IMR-90 (cell line): ENCODE measurements around the gene AGBL5. TPM values are rescaled to one million over a fixed set of nuclear protein-coding genes. Genes with fewer than 3 reads are reported as not detected.

Experiments used
- ATAC-seq: fragments of 200-7000 bp; cut with Tn5 transposase; 2 replicates; pipeline ENCODE4 v1.9.1; 2020; ENCODE audit warnings: low read depth, mild to moderate bottlenecking, moderate library complexity
- BruUV-seq: library from RNA; stranded (reverse); fragments of 400-500 nt; replicated peaks from 2 replicates; lab custom pipeline; 2021; lab: Mats Ljungman, UMichigan
- CTCF ChIA-PET: fragments of 300-600 bp; formaldehyde crosslinking; extraction: SDS; loops from one replicate; lab custom pipeline; 2021; ENCODE audit warnings: antibody characterized with exemption; lab: Yijun Ruan, JAX
- POLR2A ChIA-PET: fragments of 300-600 bp; sonication (Branson Sonifier 250); formaldehyde crosslinking; loops from one replicate; lab custom pipeline; 2022; ENCODE audit warnings: antibody characterized with exemption; ENCODE audit not compliant: unreplicated experiment; lab: Charles Lee
- DNase-seq: peaks from one replicate; pipeline ENCODE4 v3.0.0; 2013
- H2AFZ ChIP-seq: replicated peaks from 2 replicates; pipeline ENCODE3; 2013; ENCODE audit warnings: low read length, mild to moderate bottlenecking; ENCODE audit not compliant: poor library complexity
- H2AK5ac ChIP-seq: 2 replicates; pipeline ENCODE4 v1.6.1; 2013; ENCODE audit warnings: low read depth, low read length, inconsistent platforms
- H2AK9ac ChIP-seq: replicated peaks from 2 replicates; pipeline ENCODE3; 2013; ENCODE audit warnings: mild to moderate bottlenecking, low read depth, low read length, moderate library complexity; ENCODE audit not compliant: poor library complexity
- H2BK120ac ChIP-seq: 2 replicates; pipeline ENCODE4 v1.6.1; 2013; ENCODE audit warnings: low read depth, low read length, inconsistent platforms
- H2BK15ac ChIP-seq: 3 replicates; pipeline ENCODE4 v1.6.1; 2013; ENCODE audit warnings: low read depth, low read length, inconsistent platforms
- H2BK20ac ChIP-seq: 2 replicates; pipeline ENCODE4 v1.6.1; 2013; ENCODE audit warnings: low read depth, mild to moderate bottlenecking, inconsistent platforms, low read length, moderate library complexity
- H2BK5ac ChIP-seq: 2 replicates; pipeline ENCODE4 v1.6.1; 2013; ENCODE audit warnings: mild to moderate bottlenecking, low read depth, low read length, inconsistent platforms; ENCODE audit not compliant: poor library complexity, severe bottlenecking
- H3K14ac ChIP-seq: replicated peaks from 2 replicates; pipeline ENCODE4 v1.6.1; 2013; ENCODE audit warnings: low read depth, low read length, inconsistent platforms
- H3K18ac ChIP-seq: 2 replicates; pipeline ENCODE4 v1.6.1; 2013; ENCODE audit warnings: low read depth, low read length, control low read depth
- H3K23ac ChIP-seq: 2 replicates; pipeline ENCODE4 v1.6.1; 2013; ENCODE audit warnings: low read depth, low read length, inconsistent platforms
- H3K27ac ChIP-seq: 2 replicates; pipeline ENCODE4 v1.5.1; 2013; ENCODE audit warnings: mild to moderate bottlenecking, control low read depth, low read length; ENCODE audit not compliant: insufficient read depth
- H3K27me3 ChIP-seq: 2 replicates; pipeline ENCODE4 v1.6.1; 2013; ENCODE audit warnings: low read length; ENCODE audit not compliant: control insufficient read depth, insufficient read depth
- H3K36me3 ChIP-seq: 2 replicates; pipeline ENCODE4 v1.6.1; 2013; ENCODE audit warnings: low read length, mixed read lengths; ENCODE audit not compliant: control insufficient read depth, insufficient read depth
- H3K4ac ChIP-seq: 2 replicates; pipeline ENCODE4 v1.6.1; 2013; ENCODE audit warnings: low read depth, low read length, inconsistent platforms
- H3K4me1 ChIP-seq: 2 replicates; pipeline ENCODE4 v1.6.1; 2013; ENCODE audit warnings: low read length, mixed read lengths; ENCODE audit not compliant: control insufficient read depth, insufficient read depth
- H3K4me2 ChIP-seq: 2 replicates; pipeline ENCODE4 v1.6.1; 2013; ENCODE audit warnings: low read depth, mild to moderate bottlenecking, control low read depth, low read length, moderate library complexity
- H3K4me3 ChIP-seq: 2 replicates; pipeline ENCODE4 v1.5.1; 2013; ENCODE audit warnings: low read depth, mild to moderate bottlenecking, control low read depth, low read length, moderate library complexity; ENCODE audit not compliant: insufficient read depth
- H3K56ac ChIP-seq: 2 replicates; pipeline ENCODE4 v1.6.1; 2013; ENCODE audit warnings: low read length, inconsistent platforms; ENCODE audit not compliant: insufficient read depth; ENCODE audit errors: extremely low read depth
- H3K79me1 ChIP-seq, 2 experiments: 2 replicates each; pipeline ENCODE4 v1.6.1; 2013; ENCODE audit warnings: low read length in 2 of 2, inconsistent platforms in 1 of 2, low read depth in 1 of 2
- H3K9ac ChIP-seq: 2 replicates; pipeline ENCODE4 v1.6.1; 2013; ENCODE audit warnings: low read depth, low read length, control low read depth
- H3K9me1 ChIP-seq: 2 replicates; pipeline ENCODE4 v1.6.1; 2013; ENCODE audit warnings: low read length, inconsistent platforms; ENCODE audit not compliant: insufficient read depth
- H3K9me3 ChIP-seq: 2 replicates; pipeline ENCODE4 v1.6.1; 2013; ENCODE audit warnings: low read length; ENCODE audit not compliant: control insufficient read depth, insufficient read depth
- H4K20me1 ChIP-seq: 2 replicates; pipeline ENCODE4 v1.6.1; 2013; ENCODE audit warnings: low read length, inconsistent platforms; ENCODE audit not compliant: insufficient read depth
- H4K5ac ChIP-seq: 2 replicates; pipeline ENCODE4 v1.6.1; 2013; ENCODE audit warnings: mild to moderate bottlenecking, low read depth, low read length, control low read depth
- H4K8ac ChIP-seq, 2 experiments: 2 replicates each; pipeline ENCODE4 v1.6.1; 2013; ENCODE audit warnings: low read depth in 2 of 2, low read length in 2 of 2, control low read depth in 1 of 2, inconsistent platforms in 1 of 2
- H4K91ac ChIP-seq: 2 replicates; pipeline ENCODE4 v1.6.1; 2013; ENCODE audit warnings: low read depth, low read length, inconsistent platforms; ENCODE audit not compliant: insufficient read depth
- BHLHE40 ChIP-seq: fragments of 150-350 bp; IDR thresholded peaks from 2 replicates; pipeline ENCODE4 v1.6.1; 2016; ENCODE audit warnings: mild to moderate bottlenecking, low read depth, low read length
- CHD1 ChIP-seq: IDR thresholded peaks from 2 replicates; pipeline ENCODE4 v1.6.1; 2012; ENCODE audit warnings: low read depth, low read length, improper control_type of control experiment
- ELK1 ChIP-seq: fragments of 150-350 bp; IDR thresholded peaks from 2 replicates; pipeline ENCODE4 v1.6.1; 2016; ENCODE audit warnings: low read depth, mild to moderate bottlenecking, low read length, moderate library complexity, borderline replicate concordance
- MAFK ChIP-seq: IDR thresholded peaks from 2 replicates; pipeline ENCODE4 v1.6.1; 2012; ENCODE audit warnings: low read depth, low read length, improper control_type of control experiment
- MAZ ChIP-seq: IDR thresholded peaks from 2 replicates; pipeline ENCODE4 v1.6.1; 2012; ENCODE audit warnings: low read depth, mild to moderate bottlenecking, low read length, improper control_type of control experiment, moderate library complexity, borderline replicate concordance
- NFE2L2 ChIP-seq: fragments of 150-350 bp; IDR thresholded peaks from 2 replicates; pipeline ENCODE4 v1.6.1; 2016; ENCODE audit warnings: low read depth, mild to moderate bottlenecking, low read length
- POLR2A ChIP-seq: IDR thresholded peaks from 2 replicates; pipeline ENCODE4 v1.6.1; 2012; ENCODE audit warnings: mild to moderate bottlenecking, low read depth, low read length
- SMC3 ChIP-seq: fragments of 150-350 bp; IDR thresholded peaks from 2 replicates; pipeline ENCODE4 v1.6.1; 2016; ENCODE audit warnings: low read depth, mild to moderate bottlenecking, antibody characterized with exemption, low read length, moderate library complexity
- WGBS, 2 experiments: methylation state at CpG; one replicate each; pipeline versions ENCODE4 v1.1.5 to v1.1.7; 2013; ENCODE audit warnings: missing lambda C conversion rate in 2 of 2; ENCODE audit not compliant: insufficient read length in 1 of 2; ENCODE audit errors: extremely low coverage in 2 of 2; 5-methylcytosine and 5-hydroxymethylcytosine counted together
- dilution Hi-C: fragments of 300-500 bp; cut with HindIII; formaldehyde crosslinking; loops from one replicate; pipeline ENCODE4 v1.14.3; 2018; ENCODE audit warnings: low sequenced_read_pairs; ENCODE audit not compliant: unreplicated experiment
- in situ Hi-C: fragments of 300-500 bp; cut with MboI; formaldehyde crosslinking; loops from 3 replicates; pipeline ENCODE4 v1.14.3; 2019; ENCODE audit warnings: low sequenced_read_pairs, inconsistent platforms, mixed read lengths
- intact Hi-C: fragments of 100-400 bp; cut with micrococcal nuclease; formaldehyde crosslinking; loops from 2 replicates; pipeline ENCODE4 v1.10.0; 2022
- polyA plus RNA-seq, 3 experiments: library from polyadenylated mRNA; depleted of rRNA; stranded (reverse); fragments of >200 nt; gene quantifications; 2 replicates each; pipeline ENCODE4 v1.2.3, GENCODE V29; 2012; ENCODE audit warnings: low replicate concordance in 1 of 3
- total RNA-seq: library from RNA; depleted of rRNA; stranded (reverse); fragments of >200 nt; gene quantifications from 2 replicates; pipeline ENCODE4 v1.2.3, GENCODE V29; 2012

Gene AGBL5
- total and polyA plus RNA-seq, 2 of the 4 experiments (the other 2 are of a cell fraction), result 19.0 to 26.2 TPM

GRCh38 chr2:27091746-27092695 lies 40.6 kb downstream of the AGBL5 start:
- no peak overlapping the region for H3K4ac ChIP-seq
- H3K4me1 ChIP-seq, result peaks cover 3% of the 10 kb centered on the region; the same call in 1 of the 2 replicates
- H2AK9ac ChIP-seq, result no peak overlapping the region
- no peak overlapping the region for H3K23ac ChIP-seq
- ChIA-PET POLR2A (no interaction called here), CTCF (no interaction called here)
- H4K8ac ChIP-seq, result no peak overlapping the region
- no peak overlapping the region for H3K56ac ChIP-seq
- ATAC-seq (no peak), DNase-seq (no peak)
- dilution Hi-C loops, result no loop called here
- no peak overlapping the region for H3K4me3 ChIP-seq
- WGBS, 2 experiments, result 74% methylated on average over 7 of the region's 25 CpGs; no CpG with 5 or more reads in 1 of the 2 experiments
- H2BK15ac ChIP-seq, result no peak overlapping the region
- H2AK5ac ChIP-seq, result no peak overlapping the region
- no peaks in the 10 kb centered on the region for H3K36me3 ChIP-seq
- no TSS peak for BruUV-seq
- H3K79me1 ChIP-seq, result no peaks in the 10 kb centered on the region
- H4K20me1 ChIP-seq, result no peaks in the 10 kb centered on the region; the same call in 1 of the 2 replicates
- TF ChIP-seq BHLHE40 (no peak), CHD1 (no peak), NFE2L2 (no peak), SMC3 (no peak), MAFK (no peak), ELK1 (no peak), POLR2A (no peak), MAZ (no peak)
- H2BK5ac ChIP-seq, result no peak overlapping the region
- in situ Hi-C loops, result no loop called here
- H3K9me1 ChIP-seq, result peaks cover 7% of the 10 kb centered on the region; the same call in 1 of the 2 replicates
- intact Hi-C loops, result no loop called here
- H4K5ac ChIP-seq, result no peak overlapping the region
- H4K91ac ChIP-seq, result no peak overlapping the region
- H3K14ac ChIP-seq, result no peak overlapping the region
- no peaks in the 10 kb centered on the region for H3K9me3 ChIP-seq
- no peak overlapping the region for H2AFZ ChIP-seq
- no peak overlapping the region for H3K9ac ChIP-seq
- H3K27me3 ChIP-seq, result no peaks in the 10 kb centered on the region
- no peak overlapping the region for H3K27ac ChIP-seq
- H2BK120ac ChIP-seq, result no peak overlapping the region
- H3K4me2 ChIP-seq, result no peak overlapping the region
- no peak overlapping the region for H2BK20ac ChIP-seq
- H3K18ac ChIP-seq, result no peak overlapping the region
